HPDE6-E6E7 (cell line): Measurements from ENCODE around the gene AKT1.
"Not testable (repeated sequence)": the region's sequence is repeated elsewhere in the genome, so short reads cannot be mapped to it uniquely, and the experiment has no call there.

Experiments
- DNase-seq: peaks from one replicate; pipeline ENCODE4 v3.0.0; 2011; ENCODE audit warnings: missing footprints; ENCODE audit errors: extremely low spot score

AKT1 gene

DNA sequence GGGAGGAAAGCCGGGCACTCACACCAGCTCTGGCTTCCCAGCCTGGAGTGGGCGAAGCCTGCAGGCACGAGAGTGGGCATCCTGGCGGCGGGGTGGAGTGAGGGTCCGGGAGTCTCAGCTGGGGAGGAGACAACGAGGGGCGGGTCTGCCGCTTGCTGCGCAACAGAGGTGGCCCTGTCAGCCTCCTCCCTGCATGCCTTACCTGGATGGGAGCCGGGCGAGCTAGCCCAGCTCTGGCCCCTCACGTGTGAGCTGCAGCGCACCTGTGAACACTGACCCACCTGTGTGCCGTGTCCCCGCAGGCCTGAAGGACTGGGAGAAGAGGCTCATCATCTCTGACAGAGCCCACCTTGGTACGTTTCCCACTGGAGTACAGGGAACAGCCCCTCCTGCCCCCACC, 56.5 kb downstream of the AKT1 start:
- no peak for DNase-seq

DNA sequence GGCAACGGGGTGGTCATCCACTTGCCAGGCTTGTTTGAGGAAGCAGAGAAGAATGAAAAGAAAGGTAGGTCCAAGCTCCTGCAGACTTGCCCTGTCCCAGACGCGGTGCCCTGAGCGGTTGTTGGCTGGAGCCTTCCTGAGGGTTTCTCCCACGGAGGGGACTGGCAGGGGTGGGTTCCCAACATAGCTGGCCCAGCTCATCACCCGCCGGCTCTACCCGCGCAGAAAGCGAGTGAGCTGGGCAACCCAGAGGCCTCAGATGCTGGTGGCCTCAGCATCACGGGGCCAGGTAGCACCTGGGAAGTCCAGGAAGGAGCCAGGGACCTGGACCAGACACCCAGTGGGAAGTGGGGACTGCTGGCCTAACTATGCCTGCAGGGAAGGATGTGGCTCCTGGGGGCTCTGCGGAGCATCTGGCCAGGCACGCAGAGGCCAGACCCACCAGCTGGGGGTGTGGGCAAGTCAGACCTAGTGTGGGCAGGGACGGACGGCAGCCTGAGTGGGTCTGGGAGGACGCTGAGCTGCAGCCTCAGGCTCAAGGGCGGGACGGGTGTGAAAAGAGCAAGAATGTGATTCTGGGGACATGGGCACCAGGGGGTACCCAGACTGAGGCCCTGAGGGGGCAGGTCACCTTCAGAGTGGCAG, 57.1 kb downstream of the AKT1 start:
- DNase-seq: no peak

DNA sequence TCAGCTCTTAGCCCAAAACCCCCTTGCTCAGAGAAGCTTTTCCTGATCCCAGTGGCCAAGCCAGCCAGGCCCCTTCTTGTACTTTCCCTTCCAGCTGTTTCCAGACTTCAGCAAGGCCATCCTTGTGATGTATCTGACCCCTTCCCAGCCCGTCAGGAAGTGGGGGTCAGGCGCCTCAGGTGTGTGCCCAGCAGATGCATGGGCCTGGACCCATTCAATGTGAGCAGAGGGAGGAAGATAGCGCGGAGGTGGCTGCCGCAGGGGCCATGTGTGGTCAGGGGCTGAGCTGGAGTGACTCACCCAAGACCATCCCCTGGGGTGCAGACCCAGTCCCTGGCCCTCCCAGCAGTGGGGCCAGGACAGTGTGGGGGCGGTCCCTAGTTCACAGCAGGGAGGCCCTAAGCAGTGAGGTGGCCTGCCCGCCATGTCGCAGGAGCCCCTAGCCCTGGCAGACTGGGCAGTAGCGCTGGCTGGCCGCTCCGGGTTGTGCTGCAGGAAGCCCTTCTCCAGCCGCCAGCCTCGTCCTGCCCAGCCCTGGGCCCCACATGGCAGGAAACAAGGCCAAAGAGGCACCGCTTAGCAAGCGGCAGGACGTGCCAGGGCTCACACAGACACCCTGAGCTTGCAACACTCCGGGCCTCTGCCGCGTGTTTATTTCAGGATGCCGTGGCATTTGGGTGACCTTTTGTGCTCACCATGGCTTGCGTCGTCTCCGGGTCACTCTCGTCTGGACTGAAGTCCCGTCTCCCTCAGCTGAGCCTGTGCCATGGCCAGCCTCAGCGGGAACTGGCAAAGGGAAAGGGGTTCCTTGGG, 59.5 kb downstream of the AKT1 start:
- no peak for DNase-seq

DNA sequence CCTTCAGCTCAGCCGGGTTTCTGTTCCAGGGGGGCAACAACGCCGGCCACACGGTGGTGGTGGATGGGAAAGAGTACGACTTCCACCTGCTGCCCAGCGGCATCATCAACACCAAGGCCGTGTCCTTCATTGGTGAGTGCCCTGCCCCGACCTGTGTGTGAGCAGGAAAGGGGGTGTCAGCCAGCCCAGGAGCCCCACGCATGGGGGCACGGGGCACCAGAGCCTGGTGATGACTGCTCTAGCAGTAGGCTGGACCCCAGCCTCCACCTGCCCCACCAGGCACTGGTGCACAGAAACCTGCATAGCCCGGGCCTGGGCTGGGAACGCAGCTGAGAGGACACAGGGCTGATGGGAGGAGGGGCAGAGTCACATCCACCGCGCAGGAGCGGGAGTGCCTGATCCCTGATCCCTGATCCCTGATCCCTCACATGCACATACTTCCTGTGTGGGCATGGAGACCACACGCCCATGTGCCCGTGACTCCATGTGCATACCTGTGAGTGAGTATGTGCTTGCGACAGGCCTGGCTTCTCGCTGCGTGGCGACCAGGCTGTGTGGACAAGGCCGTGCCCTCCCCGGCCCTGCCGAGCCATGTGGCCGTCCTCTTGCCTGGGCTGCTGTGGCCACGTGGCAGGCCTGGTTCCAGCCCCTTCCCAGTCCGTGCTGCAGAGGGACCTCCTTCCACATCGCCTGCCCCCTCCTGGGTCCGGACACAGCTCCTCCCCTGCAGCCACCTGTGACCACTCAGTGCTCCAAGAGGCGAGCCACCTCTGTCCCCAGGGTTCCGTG, 60.4 kb downstream of the AKT1 start:
- DNase-seq: no peak

DNA sequence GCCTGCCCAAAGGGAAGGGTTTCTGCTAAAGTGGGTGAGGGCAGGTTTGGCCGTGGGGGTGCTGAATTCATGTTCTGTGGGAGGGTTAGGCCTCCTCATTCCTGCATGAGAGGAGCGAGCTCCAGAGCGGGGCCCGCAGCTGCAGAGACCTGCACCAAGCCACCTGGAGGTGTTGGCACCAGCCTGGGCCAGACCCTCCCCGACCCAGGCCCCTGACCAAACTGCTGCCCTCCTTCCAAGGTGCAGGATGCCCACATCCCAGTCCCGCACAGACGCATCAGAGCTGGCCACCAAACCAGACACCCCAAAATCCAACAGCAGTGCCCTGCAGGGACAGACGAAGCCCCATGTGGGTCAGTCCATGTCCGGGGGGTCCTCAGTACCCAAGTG, 61.0 kb downstream of the AKT1 start:
- DNase-seq: no peak

DNA sequence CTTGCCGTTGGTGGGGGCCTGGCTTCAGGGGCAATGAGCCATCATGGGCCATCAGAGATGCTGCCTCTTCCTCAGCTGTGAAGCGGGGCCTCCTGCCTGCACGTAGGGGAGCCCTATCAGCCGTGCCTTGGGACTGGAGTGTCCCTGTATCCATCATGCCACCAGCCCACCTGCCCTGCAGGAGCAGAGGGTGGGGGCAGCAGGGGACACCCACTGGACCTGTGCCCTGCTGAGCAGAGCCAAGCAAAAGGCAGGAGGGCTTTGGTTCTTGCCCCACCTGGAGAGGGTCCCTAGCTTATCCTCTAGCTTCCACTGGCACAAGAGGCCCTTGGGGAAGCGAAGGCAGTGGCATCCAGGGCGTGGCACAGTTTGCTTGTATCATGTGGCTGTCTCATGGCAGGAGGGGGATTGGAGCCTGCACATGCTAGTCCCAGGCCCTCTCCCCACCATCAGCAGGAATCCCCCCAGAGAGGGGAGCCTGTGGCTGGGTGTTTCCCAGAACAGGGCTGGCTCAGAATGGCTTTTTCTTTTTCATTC, 61.4 kb downstream of the AKT1 start:
- no peak for DNase-seq

DNA sequence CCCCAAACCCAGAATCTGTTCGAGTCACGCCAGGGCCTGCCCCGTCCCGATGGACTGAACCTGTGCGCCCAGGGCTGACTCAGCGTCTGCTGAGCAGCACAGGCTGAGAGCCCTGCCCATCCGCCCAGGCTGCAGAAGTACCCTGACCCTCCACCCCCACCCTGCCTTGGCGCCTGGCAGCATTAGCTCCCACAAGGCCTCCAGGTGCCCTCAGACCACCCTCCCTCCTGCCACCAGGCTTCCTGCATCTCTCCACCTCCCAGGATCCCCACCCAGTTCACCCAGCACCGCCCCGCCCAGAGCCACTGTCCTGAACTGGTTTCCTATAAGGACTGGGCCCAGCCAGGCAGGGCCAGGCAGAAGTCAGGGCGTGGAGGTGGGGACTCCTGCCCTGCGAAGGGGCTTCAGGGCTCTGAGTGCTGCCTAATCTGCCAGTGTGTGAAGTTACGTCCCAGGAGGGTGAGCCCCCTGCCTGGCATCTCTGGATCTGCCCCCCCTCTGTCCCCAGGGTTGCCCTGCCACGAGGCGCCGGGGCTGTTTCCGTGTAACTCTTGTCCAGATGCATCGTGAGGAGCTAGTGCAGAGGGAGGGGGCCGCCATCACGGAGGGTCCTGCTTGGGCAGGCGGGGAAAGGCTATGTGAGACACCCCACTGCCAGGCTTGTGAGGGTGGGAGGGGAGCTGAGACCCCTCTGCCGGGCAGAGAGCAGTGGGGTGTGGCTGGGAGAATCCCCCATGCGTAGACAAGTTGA, 62.4 kb downstream of the AKT1 start:
- DNase-seq: peak; percentile 79

DNA sequence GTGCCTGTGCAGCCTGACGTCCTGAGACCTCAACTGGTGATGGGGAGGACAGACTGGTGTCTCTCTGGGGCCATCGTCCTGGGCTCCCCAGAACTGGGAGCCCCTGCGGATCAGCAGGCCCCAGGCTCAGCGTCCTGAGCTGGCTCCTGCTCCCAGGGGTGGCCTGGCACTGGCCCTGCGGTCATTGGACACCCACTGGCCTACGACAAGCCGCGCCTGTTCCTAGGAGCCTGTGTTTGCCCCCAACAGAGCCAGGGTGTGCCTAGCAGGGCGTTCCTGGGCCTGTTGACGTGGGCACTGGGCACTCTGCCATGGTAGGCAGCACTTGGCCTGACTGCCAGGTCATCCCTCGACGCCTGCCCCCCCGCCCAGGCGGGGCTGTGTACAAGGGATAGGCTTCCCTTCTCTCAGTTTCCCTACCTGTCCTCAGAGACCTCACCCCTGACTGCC, 63.2 kb downstream of the AKT1 start:
- peak; percentile 80 for DNase-seq

DNA sequence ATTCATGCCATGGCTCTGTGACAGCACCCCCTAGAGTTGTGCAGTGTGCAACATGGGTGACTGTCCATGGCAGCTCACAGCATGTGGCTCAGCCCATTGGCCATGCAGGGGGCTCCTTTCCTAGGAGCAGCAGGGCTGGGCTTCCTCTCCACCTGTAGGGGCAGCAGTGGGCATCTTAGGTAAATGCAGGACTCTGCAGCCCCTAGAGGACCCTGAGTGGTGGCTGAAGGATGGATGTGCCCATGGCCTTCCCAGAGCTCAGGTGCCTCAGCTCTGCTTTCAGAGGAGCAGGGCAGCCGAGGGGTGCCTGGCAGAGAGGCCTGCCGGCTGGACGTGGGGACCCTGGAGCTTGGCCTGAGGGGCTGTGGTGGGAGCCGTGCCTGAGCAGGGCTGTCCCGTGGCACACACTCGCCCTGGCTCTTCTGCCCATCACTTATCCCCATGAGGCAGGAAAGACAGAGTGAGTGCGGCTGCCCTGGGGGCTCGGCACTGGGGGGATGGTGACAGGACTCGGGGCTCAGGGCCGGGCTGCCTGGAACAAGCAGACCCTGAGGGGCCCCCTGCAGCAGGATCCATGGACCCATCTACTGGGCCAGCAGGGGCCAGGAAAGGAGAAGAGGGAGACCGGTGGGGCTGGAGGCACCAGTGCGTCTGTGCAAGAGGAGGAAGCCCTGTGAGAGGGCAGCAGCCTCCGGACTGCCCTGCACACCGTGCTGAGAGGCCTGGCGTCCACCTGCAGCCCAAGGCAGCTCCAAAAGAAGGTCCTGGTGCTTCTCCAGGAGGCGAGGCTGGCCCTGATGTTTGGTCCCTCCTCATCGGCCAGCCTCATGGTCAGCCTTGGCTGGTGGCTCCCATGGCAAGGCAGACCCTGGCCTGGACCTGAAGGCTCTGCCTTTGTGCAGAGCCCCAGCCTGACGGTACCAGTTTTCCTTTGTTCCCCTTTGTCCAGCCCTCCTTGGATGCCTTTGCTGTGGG, 63.9 kb downstream of the AKT1 start:
- no peak for DNase-seq

DNA sequence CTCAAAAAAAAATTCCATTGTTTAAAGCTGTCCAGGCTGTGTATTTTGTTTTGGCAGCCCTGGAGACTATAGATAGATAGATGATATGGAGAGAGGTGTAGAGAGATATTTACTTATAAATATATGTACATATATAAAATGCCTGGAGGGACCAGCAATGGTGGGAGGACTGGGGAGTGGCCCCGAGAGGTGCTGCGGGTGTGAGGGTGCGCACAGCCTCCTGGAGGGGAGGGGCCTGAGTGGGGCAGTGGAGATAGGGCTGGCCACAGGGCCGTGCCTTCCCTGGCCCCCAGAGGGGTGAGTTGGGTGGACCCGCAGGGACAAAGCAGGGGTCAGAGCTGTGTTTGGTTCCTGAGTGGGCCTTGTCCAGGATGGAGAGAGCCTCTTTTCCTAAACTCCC, 65.1 kb downstream of the AKT1 start:
- DNase-seq: no peak

DNA sequence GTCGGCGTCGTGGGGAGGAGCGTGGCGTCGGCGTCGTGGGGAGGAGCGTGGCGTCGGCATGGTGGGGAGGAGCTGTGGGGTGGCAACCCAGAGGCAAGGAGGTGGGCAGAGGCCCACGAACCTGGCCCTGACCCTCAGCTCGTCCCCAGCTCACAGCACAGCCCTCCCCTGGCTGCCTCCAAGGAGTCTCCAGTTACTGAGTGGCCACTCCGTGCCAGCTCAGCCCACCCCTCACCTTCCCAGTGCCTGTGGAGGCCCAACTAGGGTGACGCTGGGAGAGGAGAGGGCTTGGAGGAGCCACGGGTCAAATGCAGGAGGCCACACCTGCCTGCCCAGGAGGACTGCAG, 65.7 kb downstream of the AKT1 start:
- DNase-seq: no peak

DNA sequence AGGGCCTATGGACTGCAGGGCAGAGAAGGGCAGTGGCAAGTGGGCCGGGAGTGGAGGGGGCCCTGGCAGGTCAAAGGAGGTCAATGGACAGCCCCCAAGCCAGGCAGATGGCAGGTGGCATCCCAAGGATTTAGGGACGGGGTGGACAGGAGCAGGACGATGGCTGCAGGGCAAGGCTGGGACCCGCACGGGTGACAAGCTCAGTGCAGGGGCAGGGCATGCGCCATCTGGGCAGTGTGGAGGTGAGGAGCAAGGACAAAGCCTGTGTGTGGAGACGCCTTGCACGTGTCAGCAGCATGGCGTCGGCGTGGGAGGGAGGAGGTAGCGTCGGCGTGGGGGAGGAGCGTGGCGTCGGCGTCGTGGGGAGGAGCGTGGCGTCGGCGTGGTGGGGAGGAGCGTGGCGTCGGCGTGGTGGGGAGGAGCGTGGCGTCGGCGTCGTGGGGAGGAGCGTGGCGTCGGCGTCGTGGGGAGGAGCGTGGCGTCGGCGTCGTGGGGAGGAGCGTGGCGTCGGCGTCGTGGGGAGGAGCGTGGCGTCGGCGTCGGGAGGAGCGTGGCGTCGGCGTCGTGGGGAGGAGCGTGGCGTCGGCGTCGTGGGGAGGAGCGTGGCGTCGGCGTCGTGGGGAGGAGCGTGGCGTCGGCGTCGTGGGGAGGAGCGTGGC, 66.2 kb downstream of the AKT1 start:
- DNase-seq: not testable (repeated sequence)

DNA sequence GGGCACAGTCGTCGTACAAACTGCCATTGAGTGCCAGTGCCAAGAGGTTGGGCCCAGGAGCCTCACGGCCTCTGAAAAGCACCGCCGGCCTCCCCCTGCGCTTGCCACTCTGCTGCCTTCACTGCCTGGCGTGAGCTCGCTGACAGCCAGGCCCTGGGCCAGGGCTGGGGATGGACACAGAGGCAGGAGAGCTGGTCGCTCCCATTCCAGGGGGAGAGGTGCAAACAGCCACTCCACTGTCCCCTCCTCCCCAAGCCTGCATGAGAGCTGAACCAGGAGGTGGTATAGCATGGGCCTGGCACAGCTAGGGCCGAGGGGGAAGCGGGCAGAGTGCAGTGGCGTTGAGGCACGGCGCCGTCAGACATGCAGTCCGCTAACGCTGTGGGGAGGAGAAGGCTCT, 66.9 kb downstream of the AKT1 start:
- no peak for DNase-seq

DNA sequence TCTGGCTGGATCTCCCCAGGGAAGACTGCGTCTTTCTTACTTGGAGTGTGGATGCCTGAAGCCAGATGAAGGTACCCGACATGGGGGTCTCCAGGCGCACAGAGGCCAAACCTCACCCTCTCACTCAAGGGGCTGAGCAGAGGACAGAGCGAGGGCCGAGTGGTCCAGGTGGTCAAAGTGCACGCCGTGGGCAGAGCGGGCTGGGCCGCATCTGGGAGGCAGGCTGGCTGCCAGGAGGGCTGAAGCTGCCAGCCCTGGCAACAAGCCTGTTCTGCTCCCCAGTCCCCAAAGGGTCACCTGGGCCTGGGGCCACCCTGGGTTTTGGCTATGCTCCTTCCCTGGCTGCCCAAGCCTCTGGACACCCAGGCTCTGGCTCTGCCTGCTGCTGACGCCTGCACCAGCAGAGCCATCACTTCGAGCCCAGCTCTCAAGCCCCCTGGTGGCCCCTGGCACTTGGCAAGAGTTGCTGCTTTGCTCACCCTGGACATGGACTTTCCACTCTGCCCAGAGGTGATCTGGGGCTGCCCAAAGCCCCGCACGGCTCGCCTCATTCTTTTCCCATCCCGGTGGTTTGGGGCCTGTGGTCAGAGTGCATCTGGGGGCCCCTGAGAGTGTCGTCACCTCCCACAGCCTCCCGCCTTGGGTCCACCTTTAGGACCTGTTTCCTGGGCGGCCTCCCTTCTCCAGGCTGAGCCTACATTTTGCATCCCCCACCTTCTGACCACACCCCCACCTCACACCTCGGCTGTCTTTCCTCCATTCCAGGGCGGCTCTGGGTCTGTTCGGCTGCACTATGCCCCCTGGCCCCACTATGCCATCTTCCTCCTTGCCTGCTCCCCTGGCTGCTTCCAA, 68.7 kb downstream of the AKT1 start:
- no peak for DNase-seq

DNA sequence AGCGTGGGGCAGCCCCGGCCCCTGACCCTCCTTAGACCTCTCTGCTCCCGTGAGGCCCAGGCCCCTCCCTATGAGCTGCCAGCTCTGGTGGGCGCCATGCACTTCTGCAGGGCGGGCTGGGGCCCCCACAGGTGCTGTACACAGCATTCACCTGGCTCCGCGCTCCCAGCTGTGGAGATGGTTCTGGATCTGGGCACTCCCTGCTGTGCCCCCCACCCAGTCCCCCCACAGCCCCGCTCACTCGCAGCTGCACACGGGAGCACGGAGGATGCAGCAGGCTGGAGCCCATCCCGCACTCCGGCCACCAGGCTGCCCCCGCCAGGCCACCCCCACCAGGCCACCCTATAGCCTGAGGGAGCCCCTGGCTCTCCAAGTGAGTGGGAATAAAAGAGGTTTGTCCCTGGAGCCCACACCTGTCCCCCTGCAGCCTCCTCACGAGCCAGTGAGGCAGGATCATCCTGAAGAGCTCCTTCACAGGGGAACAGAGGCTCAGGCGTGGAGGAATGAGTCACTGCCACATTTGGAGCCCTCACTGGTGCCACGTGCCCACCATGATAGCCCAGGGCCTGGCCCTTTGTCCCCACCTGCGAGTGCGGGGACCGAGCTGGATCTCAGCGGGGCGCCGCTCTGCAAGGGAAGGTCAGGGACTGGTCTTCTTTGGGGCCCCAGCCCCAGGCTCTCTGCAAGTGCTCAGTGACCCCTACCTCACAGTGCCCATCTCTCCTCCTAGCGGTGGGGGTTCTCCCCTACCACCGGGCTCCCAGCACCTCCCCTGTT, 69.6 kb downstream of the AKT1 start:
- no peak for DNase-seq

DNA sequence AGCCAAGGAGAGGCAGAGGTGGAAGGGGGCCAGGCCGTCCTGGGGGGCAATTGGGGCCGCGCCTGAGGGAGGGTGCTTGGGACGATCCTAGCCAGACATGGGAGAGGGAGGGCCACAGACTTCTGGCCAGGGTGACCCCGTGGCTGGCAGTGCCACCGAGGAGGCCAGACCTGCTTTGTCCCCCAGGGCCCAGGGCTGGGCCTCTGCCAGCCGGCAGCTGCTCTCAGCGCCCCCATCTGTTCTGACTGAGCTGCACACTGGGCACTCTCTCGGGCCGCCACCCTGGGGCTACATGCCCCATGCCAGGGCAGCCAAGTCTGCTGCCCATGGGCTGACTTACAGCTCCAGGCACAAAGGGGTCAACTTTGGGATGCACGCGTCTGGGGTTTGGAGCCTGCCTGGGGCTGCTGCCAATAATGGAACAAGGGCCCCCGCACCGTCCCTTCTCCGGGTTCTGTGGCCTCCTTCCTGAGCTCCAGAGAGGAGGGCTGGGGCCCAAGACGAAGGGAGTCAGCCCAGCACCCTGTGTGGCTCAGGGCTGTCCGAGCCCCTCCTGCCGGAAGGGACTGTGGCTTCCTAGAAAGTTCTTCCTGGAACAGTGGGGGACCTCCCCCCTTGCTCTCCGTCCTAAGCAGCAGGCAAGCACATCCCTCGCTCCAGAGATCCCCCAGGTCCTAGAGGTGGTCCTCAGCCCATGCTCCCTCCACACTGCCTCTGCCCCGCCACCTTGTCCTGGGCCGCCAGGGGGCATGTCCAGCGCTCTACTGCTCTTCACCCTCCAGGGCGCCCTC, 70.4 kb downstream of the AKT1 start:
- no peak for DNase-seq

DNA sequence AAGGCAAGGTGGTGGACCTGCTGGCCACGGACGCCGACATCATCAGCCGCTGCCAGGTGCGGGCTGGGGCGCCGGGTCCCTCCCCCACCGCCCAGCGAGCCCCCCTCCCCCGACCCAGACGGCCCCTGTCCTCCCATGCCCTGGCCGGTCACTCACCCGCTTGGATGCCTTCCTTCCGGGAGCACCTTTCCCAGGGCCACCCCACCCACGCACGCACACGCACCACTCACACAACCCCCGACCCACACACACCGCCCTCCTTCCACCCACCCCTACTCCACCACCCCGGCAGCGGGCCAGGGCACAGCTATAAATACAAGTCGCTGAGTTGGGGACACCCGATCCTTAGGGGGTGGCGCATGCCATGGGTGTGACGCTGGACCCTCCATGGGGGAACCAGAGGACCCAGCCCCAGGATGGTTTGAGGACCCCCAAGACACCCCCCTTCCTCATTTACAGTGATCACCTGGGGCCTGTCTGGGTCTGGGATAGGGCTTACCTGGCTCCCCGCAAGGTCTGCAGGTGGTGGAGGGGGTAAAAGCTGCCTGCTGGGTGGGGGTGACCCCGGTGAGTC, 71.1 kb downstream of the AKT1 start:
- no peak for DNase-seq
